Parathyroid adenoma (tissue), 2 donors: ENCODE measurements around the gene GNLY.

Experiments
- H2AFZ ChIP-seq: fragments of 300-600 bp; sonication (generic); one replicate; pipeline ENCODE4 v1.7.0; 2017; ENCODE audit warnings: antibody characterized with exemption, mild to moderate bottlenecking
- H3K27ac ChIP-seq: fragments of 300-600 bp; sonication (generic); one replicate; pipeline ENCODE4 v1.7.0; 2017
- H3K27me3 ChIP-seq: fragments of 300-600 bp; sonication (generic); one replicate; pipeline ENCODE4 v1.7.0; 2017; ENCODE audit warnings: low read length; ENCODE audit not compliant: control insufficient read depth, insufficient read depth
- H3K36me3 ChIP-seq: fragments of 300-600 bp; sonication (generic); one replicate; pipeline ENCODE4 v1.7.0; 2017; ENCODE audit warnings: low read length; ENCODE audit not compliant: control insufficient read depth, insufficient read depth
- H3K4me1 ChIP-seq: fragments of 300-600 bp; sonication (generic); one replicate; pipeline ENCODE4 v1.7.0; 2017; ENCODE audit warnings: control low read depth
- H3K4me2 ChIP-seq: fragments of 300-600 bp; sonication (generic); one replicate; pipeline ENCODE4 v1.7.0; 2017; ENCODE audit warnings: low read length
- H3K4me3 ChIP-seq: fragments of 300-600 bp; sonication (generic); one replicate; pipeline ENCODE4 v1.7.0; 2017; ENCODE audit warnings: low read depth, low read length
- H3K79me2 ChIP-seq: fragments of 300-600 bp; sonication (generic); one replicate; pipeline ENCODE4 v1.7.0; 2017; ENCODE audit warnings: control low read depth
- H3K9ac ChIP-seq: fragments of 300-600 bp; sonication (generic); one replicate; pipeline ENCODE4 v1.7.0; 2017; ENCODE audit warnings: mild to moderate bottlenecking
- H3K9me3 ChIP-seq: fragments of 300-600 bp; sonication (generic); one replicate; pipeline ENCODE4 v1.7.0; 2017; ENCODE audit warnings: low read length; ENCODE audit not compliant: control insufficient read depth
- TF ChIP-seq, protein P1 (sequence below): fragments of 300-600 bp; sonication (generic); IDR thresholded peaks from one replicate; pipeline ENCODE4 v1.7.0; 2017; ENCODE audit warnings: antibody characterized with exemption, mild to moderate bottlenecking
- donor health status: primary hyperparathyroidism.

GNLY gene

DNA sequence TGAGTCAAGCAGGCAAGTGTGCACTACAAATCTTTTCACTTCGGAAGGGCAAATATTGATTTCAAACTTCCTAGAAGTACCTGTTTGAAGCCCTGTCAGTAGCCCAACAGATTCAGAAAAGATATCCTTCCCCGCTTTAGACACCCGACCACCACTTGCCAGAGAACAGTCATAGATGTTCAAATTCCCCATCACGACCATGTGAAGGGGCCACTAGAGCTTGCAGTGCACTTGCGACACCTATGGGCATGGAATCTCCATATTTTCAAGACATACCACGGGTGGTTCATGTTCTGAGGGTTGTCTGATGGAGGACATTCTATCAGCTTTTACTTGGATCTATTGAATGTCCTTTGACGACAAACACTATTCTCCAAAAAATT, 23.8 kb downstream of the GNLY start:
- Histone ChIP-seq H3K4me3 (no peak overlapping the region), H3K4me1 (no peaks in the 10 kb centered on the region), H3K4me2 (no peak overlapping the region), H3K9me3 (no peaks in the 10 kb centered on the region), H3K27me3 (no peaks in the 10 kb centered on the region), H3K27ac (no peak overlapping the region), H3K36me3 (no peaks in the 10 kb centered on the region), H3K9ac (no peak overlapping the region), H3K79me2 (no peaks in the 10 kb centered on the region), H2AFZ (no peak overlapping the region)
- TF ChIP-seq, protein P1, sequence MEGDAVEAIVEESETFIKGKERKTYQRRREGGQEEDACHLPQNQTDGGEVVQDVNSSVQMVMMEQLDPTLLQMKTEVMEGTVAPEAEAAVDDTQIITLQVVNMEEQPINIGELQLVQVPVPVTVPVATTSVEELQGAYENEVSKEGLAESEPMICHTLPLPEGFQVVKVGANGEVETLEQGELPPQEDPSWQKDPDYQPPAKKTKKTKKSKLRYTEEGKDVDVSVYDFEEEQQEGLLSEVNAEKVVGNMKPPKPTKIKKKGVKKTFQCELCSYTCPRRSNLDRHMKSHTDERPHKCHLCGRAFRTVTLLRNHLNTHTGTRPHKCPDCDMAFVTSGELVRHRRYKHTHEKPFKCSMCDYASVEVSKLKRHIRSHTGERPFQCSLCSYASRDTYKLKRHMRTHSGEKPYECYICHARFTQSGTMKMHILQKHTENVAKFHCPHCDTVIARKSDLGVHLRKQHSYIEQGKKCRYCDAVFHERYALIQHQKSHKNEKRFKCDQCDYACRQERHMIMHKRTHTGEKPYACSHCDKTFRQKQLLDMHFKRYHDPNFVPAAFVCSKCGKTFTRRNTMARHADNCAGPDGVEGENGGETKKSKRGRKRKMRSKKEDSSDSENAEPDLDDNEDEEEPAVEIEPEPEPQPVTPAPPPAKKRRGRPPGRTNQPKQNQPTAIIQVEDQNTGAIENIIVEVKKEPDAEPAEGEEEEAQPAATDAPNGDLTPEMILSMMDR = no peak

GRCh38 chr2:85718885-85719492, 24.8 kb downstream of the GNLY start:
- no peak overlapping the region for H3K9ac ChIP-seq
- no peak overlapping the region for H3K4me2 ChIP-seq
- H3K27ac ChIP-seq = no peak overlapping the region
- H3K79me2 ChIP-seq = no peaks in the 10 kb centered on the region
- H3K4me3 ChIP-seq = no peak overlapping the region
- no peaks in the 10 kb centered on the region for H3K9me3 ChIP-seq
- H2AFZ ChIP-seq = no peak overlapping the region
- TF ChIP-seq, protein P1 = no peak
- H3K4me1 ChIP-seq = no peaks in the 10 kb centered on the region
- no peaks in the 10 kb centered on the region for H3K27me3 ChIP-seq
- no peaks in the 10 kb centered on the region for H3K36me3 ChIP-seq

DNA sequence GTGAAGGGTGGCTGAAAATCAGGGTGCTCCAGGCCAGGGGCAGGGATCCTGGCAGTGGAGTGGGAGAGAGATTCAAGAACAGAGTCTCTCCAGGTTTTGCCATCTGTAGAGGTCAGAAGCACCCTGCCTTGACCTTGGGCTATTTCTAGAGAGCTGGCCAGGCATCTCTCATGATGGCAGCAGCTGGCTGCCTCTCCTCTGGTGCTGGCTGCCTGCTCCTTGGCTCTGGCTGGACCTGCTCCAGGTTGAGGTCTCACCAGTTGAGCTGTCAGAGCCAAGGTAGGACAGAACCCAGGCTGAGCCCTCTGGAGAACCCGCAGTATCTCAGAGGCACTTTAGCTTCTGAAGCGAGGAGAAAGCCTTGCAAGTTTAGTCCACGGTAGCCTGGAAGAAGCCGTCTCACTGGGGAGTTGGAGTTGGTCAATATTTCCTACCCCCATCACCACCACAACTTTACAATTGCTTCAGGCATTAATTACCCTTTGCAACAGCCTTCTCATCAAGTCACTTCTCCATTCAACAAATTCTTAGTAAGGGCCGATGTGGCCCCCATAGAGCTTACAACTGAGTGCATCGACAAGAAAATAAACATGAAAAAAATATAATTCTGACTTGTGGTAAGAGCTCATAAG, 25.6 kb downstream of the GNLY start:
- no peak overlapping the region for H3K27ac ChIP-seq

DNA sequence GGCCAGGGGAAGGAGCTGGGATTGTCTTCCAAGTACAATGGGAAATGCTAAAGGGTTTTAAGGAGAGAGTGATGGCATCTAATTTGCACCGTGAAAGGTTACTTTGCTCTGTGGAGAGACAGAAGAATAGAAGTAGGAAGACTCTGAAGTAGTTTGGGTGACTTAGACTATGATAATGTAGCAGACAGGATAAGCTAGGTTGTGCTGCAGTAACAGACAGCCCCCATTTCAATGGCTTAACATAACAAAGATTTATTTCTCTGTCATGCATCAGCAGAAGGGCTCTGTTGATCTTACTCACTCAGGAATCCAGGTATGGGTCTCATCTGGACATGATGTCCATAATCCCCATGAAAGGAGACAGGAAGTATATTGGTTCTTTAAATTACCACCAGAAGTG, 26.4 kb downstream of the GNLY start:
- Histone ChIP-seq H3K79me2 (no peaks in the 10 kb centered on the region), H3K4me3 (no peak overlapping the region), H3K9me3 (no peaks in the 10 kb centered on the region), H3K4me2 (no peak overlapping the region), H2AFZ (no peak overlapping the region), H3K27me3 (no peaks in the 10 kb centered on the region), H3K4me1 (no peaks in the 10 kb centered on the region), H3K9ac (no peak overlapping the region), H3K36me3 (no peaks in the 10 kb centered on the region), H3K27ac (no peak overlapping the region)
- TF ChIP-seq, protein P1 = no peak

More for the DNA sequence above, 25.6 kb downstream of the GNLY start:
- TF ChIP-seq, protein P1 = no peak
- Histone ChIP-seq H3K4me2 (no peak overlapping the region), H3K4me1 (no peaks in the 10 kb centered on the region), H3K4me3 (no peak overlapping the region), H3K9me3 (no peaks in the 10 kb centered on the region), H2AFZ (no peak overlapping the region), H3K9ac (no peak overlapping the region), H3K36me3 (no peaks in the 10 kb centered on the region), H3K79me2 (no peaks in the 10 kb centered on the region), H3K27me3 (no peaks in the 10 kb centered on the region)

DNA sequence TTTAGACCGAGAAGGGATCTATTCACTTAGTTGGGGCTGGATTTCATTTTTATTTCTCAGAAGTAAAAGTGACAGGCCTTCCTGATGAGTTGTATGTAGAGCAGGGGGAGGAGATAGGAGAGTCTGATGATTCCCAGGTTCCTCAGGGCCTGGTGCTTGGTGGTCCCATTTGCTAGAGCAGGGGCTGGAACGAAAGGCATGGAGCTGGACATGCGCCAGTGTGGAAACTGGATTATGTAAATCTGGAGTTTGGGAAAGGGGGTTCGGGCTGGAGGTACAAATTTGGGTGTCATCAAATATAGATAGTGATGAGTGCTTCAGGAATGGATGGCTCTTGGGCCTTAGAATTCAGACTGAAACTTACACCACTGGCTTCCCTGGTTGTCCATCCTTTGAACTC, 27.5 kb downstream of the GNLY start:
- no peak overlapping the region for H3K4me2 ChIP-seq
- H3K79me2 ChIP-seq = no peaks in the 10 kb centered on the region
- no peaks in the 10 kb centered on the region for H3K27me3 ChIP-seq
- H2AFZ ChIP-seq = no peak overlapping the region
- H3K27ac ChIP-seq = no peak overlapping the region
- H3K9ac ChIP-seq = no peak overlapping the region
- no peaks in the 10 kb centered on the region for H3K4me1 ChIP-seq
- TF ChIP-seq, protein P1 = no peak
- no peak overlapping the region for H3K4me3 ChIP-seq
- H3K9me3 ChIP-seq = no peaks in the 10 kb centered on the region
- no peaks in the 10 kb centered on the region for H3K36me3 ChIP-seq
